ENCODE results near the gene ARHGAP12.
A peak's percentile ranks its signal among the peaks of the same experiment; 100 is the strongest.

ARHGAP12 gene, protein sequence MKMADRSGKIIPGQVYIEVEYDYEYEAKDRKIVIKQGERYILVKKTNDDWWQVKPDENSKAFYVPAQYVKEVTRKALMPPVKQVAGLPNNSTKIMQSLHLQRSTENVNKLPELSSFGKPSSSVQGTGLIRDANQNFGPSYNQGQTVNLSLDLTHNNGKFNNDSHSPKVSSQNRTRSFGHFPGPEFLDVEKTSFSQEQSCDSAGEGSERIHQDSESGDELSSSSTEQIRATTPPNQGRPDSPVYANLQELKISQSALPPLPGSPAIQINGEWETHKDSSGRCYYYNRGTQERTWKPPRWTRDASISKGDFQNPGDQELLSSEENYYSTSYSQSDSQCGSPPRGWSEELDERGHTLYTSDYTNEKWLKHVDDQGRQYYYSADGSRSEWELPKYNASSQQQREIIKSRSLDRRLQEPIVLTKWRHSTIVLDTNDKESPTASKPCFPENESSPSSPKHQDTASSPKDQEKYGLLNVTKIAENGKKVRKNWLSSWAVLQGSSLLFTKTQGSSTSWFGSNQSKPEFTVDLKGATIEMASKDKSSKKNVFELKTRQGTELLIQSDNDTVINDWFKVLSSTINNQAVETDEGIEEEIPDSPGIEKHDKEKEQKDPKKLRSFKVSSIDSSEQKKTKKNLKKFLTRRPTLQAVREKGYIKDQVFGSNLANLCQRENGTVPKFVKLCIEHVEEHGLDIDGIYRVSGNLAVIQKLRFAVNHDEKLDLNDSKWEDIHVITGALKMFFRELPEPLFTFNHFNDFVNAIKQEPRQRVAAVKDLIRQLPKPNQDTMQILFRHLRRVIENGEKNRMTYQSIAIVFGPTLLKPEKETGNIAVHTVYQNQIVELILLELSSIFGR

GRCh38 chr10:31928549-31929260 is at the start of gene ARHGAP12:
ARHGAP12 (minus strand) TSS chr10:31928831; CDS start chr10:31908855, 19,976 bp downstream.
- peak; percentile 46 to 87 (median 69) for DNase-seq

DNA sequence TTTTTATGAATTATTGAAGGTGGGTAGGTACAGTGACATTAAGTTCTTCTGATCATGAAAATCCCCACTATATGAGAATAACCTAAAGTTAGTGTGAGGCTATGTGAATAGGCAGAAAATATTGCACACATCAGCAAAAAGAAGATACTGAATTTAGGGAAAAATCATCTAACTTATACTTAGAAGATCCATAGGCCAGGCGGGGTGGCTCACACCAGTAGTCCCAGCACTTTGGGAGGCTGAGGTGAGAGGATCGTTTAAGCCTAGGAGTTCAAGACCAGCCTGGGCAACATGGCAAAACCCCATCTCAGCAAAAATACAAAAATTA is 49.5 kb upstream of the ARHGAP12 start:
- no peak for DNase-seq

DNA sequence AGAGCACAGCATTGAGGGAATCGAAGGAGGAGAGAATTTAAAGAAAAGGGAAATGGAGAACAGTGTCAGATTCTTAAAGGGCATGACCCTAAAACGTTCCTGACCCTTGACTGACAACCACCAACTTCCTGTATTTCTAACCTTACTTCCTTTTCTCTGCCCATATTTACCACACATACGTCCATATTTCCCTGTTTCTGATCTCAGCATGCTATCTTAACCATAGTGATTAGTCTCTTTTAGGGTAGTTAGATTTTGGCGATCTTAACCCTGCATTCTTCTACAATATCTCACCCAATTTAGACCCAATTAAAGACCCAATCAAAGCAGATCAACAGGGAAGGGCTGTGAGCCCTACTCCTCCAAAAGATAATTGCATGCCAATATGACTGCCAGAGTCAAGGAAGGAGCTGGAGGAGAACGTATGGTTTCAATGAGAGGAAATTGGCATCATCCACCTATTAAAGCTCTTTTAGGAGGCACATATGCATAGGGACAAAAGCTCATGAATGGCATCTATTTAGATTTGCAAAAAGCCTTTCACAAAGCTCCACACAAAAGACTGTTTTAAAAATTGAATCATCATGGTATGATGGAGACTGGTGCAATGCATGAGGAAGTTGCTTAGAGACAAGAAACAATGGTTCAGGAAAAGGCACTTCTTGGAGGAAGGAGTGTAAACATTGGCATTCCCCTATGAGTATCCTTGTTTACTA is 49.0 kb upstream of the ARHGAP12 start:
- no peak for DNase-seq

GRCh38 chr10:31975157-31975765 is 46.6 kb upstream of the ARHGAP12 start:
- no peak for DNase-seq

DNA sequence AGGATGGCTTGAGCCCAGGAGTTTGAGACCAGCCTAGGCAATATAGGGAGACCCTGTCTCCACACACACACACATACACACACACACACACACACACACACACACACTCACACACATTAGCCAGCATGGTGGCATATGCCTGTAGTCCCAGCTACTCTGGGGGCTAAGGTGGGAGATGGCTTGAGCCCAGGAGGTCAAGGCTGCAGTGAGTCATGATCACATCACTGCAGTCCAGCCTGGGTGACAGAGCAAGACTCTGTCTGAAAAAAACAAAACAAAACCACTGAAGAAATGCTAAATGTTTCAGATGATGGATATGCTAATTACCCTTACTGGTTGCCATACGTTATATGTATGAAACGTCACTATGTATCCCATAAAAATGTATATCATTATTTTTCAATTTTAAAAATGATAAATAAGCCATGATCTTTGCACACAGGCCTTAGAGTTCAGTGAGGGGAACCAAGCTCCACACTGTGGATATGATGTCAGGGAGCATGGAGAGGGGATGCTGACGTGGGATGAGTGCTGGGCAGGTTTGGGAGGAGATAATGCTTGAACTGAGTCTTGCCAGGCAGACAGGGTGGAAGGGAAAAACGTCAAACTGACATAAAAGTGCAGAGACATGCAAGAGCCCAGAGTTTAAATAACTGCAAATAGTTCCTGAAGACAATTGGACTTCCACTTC is 45.9 kb upstream of the ARHGAP12 start:
- DNase-seq: no peak

- no peak for DNase-seq
Measured at GRCh38 chr10:31972519-31973041, 43.9 kb upstream of the ARHGAP12 start.

GRCh38 chr10:31969847-31970246 is 41.2 kb upstream of the ARHGAP12 start:
- peak in 1 of 4 experiments; percentile 3 for DNase-seq

GRCh38 chr10:31963589-31963980 is 35.0 kb upstream of the ARHGAP12 start:
- DNase-seq: no peak

GRCh38 chr10:31962826-31963588 is 34.4 kb upstream of the ARHGAP12 start:
- no peak for DNase-seq

DNA sequence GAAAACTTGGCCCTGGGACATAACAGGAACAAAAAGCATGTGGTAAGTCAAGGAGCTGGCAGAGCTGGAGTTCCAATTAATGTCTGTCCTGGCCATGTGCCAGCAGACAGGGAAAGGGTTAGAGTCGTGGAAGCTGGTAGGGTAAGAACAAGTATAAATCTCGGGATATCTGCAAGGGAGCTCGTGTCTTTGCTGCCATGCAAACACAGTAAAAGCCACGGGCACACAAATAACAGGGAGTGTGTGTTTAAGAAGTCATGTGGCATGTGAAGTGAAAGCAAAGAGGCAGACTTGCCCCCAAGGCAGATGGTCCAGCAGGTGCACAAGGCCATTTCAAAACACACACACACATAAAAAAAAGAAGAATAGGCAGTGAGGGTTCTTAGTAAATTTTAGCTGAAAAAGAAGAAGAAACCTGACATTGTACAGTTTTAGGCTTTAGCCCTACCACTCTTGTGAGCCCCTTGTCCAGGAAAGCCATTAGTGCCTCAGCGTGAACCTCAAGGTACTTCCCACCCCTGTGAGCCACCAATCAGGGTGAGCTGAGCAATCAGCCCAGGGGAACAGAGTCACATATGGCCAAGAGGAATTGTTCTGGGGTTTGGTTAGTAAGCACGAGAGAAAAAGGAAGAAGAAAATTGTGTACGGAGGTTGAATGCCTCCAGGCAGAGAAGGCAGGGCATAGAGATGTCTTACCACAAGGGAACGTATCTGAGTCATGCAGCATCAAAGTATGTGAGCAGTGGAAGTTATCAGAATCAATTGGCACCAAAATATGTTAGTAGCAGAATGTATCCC is 32.8 kb upstream of the ARHGAP12 start:
- DNase-seq: no peak

DNA sequence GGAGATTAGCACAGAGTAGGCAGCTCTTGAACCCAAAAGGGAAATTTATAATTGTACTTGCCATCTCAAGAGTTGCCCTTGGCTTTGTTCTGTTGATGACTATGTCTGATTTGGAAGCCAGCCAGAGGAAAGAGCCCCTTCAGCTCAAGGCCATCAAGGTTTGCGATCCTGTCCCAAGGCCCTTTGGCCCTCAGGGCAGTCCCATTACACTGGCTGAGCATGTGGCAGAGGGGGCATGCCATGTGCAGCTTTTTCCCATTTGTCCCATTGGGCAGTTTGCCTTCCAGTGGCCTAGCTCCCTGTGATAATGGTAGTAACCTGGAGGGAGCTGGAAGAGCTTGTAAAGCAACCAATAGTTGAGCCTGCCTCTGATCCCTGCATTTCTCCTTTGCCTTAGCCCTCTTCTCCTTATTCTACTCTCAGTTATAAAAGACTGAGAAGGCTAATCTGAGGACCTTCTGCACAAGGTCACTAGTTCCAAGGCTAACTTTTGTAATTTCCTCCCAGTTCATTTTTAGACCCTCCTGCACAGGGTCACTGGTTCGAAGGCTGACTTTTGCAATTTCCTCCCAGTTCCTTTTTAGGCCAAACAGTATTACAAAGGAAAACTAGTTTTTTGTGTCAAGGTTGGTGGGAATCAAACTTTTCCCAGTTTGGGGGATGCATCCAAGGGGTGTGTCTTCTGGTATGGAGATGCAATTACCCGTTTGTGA is 31.0 kb upstream of the ARHGAP12 start:
- DNase-seq: no peak

- no peak for DNase-seq
Measured at GRCh38 chr10:31958856-31959255, 30.2 kb upstream of the ARHGAP12 start.

DNA sequence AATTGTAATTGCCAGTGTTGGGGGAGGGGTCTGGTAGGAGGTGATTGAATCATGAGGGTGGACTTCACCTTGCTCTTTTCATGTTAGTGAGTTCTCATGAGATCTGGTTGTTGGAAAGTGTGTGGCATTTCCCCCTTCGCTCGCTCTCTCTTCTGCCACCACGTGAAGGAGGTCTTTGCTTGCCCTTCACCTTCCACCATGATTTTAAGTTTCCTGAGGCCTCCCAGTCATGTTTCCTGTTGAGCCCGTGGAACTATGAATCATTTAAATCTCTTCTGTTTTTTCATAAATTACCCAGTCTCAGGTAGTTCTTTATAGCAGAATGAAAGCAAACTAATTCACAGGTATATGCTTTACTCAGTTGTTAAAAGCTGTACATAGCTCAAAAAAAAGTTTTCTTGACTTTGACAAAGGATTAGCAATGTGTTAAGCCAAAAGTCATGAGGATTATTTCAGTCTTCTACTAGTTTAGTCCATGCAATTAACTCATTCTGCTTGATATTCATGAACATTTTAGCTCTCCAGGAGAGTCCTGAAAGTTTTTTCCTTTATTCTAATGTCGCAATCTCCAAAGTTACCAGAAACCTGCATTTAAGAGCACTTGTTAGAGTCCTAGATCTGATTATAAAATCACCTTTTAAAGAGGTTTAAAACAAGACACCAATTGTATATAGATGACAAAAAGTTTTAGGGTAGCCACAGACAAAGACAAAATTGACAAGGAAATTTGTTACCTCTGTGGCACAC is 27.7 kb upstream of the ARHGAP12 start:
- DNase-seq: no peak

DNA sequence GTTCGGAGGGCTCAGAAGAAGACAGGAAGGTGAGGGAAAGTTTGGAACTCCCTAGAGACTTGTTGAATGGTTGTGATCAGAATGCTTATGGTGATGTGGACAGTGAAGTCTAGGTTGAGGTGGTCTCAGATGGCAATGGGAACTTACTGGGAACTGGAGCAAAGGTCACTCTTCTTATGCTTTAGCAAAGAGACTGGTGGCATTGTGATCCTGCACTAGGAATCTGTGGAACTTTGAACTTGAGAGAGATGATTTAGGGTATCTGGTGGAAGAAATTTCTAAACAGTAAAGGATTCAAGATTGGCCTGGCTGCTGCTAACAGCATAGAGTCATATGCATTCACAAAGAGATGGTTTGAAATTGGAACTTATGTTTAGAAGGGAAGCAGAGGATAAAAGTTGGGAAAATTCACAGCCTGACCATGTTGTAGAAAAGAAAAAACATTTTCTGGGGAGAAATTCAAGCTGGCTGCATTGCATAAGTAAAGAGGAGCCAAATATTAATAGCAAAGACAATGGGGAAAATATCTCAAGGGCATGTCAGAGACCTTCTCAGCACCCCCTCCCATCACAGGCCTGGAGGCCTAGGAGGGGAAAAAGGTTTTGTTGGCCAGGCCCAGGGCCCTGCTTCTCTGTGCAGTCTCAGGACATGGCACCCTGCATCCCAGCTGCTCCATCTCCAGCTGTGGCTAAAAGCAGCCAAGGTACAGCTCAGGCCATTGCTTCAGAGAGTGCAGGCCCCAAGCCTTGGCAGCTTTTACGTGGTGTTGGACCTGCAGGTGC is 26.0 kb upstream of the ARHGAP12 start:
- no peak for DNase-seq

DNA sequence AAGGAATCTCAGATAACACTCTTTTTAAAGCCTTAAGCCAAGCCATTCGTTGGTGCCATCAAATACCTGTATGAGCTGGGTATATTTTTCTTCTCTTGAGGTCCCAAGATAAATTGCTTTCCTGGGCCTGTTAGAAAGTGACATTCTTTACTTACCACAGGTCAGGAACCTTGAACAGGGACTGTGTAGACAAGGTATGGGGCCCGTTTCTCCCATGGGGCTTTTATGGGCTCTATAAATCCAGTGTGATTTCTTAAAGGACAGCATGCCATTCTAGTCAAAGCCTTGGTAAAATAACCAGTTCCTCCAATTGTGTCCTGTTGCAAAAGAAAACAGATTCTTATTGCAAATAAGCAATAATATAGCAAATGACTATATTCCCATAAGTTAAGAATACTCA is 24.8 kb upstream of the ARHGAP12 start:
- DNase-seq: no peak

DNA sequence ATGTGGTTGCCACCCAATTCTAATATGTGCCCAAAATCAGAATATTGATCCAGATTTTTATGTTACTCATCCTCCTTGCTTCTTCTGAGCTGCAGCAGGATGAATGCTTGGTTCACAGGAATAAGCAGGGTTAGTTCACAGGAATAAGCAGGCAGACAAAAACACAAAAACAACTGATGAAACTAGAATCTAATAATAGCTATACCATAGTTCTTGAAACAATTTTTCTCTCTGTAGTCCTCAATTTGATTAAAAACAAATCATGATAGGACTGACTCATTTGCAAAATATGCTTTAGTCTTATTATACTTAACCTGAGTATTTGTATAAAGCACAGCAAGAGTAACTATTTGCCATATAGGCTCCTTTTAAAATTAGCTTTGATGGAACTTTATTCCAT is 24.4 kb upstream of the ARHGAP12 start:
- DNase-seq: no peak

- DNase-seq: no peak
Measured at GRCh38 chr10:31952066-31952465, 23.4 kb upstream of the ARHGAP12 start.

DNA sequence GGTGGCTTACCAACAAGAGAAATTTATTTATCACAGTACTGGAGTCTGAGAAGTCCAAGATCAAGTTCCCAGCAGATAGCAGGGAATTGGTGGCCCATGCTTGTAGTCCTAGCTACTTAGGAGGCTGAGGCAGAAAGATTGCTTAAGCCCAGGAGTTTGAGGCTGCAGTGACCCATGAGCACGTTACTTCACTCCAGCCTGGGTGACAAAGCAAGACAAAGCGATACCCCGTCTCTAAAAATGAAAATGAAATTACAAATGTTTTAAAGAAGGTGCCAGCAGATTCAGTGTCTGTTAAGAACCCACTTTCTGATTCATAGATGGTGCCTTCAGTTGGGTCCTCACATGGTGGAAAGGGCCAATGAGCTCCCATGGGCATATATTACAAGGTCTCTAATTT is 20.6 kb upstream of the ARHGAP12 start:
- DNase-seq: no peak
